HG02885 (cell line): ENCODE results near the gene BLOC1S5.

Experiments
- ATAC-seq: cut with Tn5 transposase; IDR thresholded peaks from one replicate; pipeline ENCODE4 v1.9.1; 2021; ENCODE audit warnings: mild to moderate bottlenecking; ENCODE audit not compliant: unreplicated experiment, poor library complexity

The BLOC1S5 gene, protein sequence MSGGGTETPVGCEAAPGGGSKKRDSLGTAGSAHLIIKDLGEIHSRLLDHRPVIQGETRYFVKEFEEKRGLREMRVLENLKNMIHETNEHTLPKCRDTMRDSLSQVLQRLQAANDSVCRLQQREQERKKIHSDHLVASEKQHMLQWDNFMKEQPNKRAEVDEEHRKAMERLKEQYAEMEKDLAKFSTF

GRCh38 chr6:8063761-8064637 is at the start of gene BLOC1S5:
BLOC1S5 (minus strand) TSS chr6:8064389; CDS start chr6:8064376, 13 bp downstream.
- peak; percentile 86 for ATAC-seq

DNA sequence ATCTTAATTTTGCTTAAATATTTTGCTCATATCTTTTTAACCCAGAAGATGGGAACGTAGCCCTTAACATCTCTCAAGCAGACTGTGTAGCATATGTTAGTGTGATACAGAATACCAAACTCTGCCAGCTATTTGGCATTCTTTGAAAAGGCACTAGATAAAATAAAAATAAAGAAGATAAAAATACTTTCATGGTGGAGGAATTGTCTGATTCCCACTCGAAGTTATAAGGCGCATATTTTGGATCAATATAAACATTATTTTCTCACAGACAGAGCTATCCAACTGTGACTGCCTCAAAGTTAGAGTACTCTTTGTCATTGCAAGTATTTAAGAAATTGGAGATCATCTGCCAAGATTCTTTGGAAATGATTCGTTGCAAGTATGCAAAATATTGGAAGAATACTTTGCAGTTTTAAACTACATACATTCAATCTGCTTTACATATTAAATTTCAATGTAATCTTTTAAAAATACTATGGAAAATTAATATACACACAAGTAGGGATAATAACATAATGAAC is 49.0 kb upstream of the BLOC1S5 start:
- no peak for ATAC-seq

DNA sequence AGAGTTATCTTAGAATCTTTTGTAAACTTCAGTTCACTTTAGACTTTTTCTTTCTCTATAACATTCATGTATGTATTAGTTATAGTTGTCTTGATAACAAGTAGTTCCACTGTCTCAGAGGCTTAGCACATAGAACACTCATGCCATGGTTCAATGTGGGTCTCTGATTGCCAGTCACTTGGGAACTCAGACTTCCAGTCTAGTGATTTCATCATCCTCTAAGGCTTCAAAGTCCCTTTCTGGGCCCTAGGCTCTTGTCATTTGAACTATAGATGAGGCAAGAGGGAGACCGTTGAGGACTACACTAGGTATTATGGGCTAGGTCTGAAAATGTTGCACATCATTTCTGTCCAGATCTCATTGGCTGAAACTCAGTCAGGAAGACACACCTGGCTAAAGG is 46.5 kb upstream of the BLOC1S5 start:
- ATAC-seq, result no peak

GRCh38 chr6:8110117-8110721 is 46.0 kb upstream of the BLOC1S5 start:
- ATAC-seq, result peak; percentile 60

GRCh38 chr6:8108759-8109539 is 44.8 kb upstream of the BLOC1S5 start:
- no peak for ATAC-seq

GRCh38 chr6:8108031-8108660 is 44.0 kb upstream of the BLOC1S5 start:
- no peak for ATAC-seq

- ATAC-seq, result no peak
Observed at GRCh38 chr6:8105791-8106190, 41.6 kb upstream of the BLOC1S5 start.

DNA sequence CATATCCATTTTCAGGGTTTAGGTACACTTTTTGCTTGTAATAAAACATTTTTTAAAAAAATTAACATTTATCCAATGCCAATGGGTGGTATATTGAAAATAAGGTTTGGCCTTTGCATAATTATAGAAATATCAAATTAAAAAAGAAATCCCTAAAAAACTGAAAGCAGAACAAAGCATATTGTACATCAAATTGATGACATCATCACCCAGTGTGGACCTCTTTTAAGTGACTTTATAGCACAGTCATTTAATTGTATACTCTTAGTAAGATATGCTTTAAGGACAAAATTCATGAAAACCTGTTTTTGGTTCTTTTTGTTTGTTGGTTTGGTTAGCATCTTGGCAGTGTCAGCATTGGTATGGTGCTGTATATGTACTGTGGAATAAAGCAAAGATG is 39.5 kb upstream of the BLOC1S5 start:
- ATAC-seq, result no peak

DNA sequence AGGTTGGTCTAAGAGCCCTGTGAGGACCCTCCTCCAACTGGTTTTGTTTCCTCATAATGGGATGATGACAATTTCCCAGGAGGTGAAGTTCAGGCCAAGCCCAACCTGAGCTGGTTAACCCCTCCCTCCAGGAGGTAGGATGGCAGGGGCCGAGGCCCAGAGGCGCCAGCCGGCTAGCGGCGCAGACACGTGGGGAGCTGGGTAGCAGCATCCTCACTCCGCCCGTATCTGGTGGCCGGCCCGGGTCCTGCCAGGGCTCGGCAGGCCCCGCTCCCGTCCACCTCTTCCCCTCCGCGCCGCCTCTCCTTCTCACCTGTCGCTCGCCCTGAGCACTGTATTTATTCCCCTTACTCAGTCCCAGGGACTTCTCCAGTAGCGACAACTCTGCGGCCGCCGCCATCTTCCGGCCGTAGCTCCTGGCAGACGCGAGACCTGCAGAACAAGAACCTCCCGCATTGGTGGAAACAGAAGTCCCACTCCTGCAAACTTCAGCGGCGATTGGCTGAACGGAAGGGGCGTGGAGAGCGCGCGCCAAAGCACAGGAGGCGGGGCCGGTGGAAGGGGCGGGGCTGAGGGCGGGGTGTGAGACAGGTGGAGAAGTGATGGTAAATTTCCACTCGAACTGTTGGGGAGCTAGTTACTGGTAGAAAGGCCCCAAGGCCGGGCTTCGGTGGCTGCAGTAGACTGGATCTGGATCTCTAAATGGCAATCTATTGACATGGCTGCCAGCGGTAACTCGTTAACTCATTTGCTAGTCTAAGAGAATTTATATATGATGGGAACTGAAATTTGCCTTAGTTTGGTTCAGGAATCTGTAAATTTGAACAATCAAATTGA is 38.2 kb upstream of the BLOC1S5 start, which contains the start of gene EEF1E1:
Gene EEF1E1, minus strand, starts transcription at position 427 of the 837 bp plus-strand sequence. Its CDS starts 27 bp downstream, at position 400.
- ATAC-seq, result peak; percentile 99

GRCh38 chr6:8100159-8100854 is 36.1 kb upstream of the BLOC1S5 start:
- no peak for ATAC-seq

GRCh38 chr6:8090650-8091049 is 26.5 kb upstream of the BLOC1S5 start:
- ATAC-seq, result no peak

DNA sequence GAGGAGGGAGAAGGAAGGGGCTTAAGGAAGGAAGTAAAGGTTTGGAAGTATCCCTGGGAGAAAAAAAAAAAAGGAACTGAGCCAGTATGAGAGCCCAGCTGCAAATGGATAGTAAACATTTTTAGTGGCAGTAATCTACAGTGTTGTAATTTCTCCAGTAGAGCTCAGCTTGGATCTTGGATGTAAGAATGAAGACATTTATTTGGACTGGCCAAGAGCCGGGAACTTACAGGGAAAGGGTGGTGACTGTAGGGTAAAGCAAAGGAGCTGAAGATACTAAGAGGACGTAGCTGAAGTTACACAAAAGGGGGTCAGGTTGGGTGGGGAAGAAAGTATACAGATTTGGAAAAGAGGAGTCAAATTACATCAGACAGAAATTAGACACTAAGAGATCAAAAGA is 24.7 kb upstream of the BLOC1S5 start:
- no peak for ATAC-seq

GRCh38 chr6:8087870-8088754 is 23.9 kb upstream of the BLOC1S5 start:
- ATAC-seq, result no peak

DNA sequence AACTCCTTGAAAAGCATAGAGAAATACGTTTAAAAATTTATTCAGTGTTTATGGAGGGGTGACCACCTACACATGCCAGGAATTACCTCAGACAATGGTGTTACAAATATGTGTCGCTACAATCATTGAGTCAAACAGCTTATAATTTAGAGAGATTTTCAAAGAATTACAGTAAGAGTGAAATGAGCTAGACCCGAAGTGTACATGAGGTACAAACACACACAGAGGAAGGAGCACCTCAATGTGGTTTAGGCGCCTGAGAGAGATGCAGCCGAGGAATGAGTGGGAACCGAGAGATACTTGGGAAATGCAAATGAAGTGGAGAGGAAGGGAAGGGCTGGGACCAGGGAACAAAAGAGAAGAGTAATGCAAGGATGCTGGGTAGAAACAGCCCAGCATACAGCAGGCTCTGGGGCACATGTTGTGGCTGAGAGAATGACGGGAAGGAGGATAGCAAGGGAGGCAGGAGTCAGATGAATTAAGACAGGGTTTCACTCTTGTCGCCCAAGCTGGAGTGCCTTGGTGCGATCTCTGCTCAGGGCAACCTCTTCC is 22.6 kb upstream of the BLOC1S5 start:
- no peak for ATAC-seq

GRCh38 chr6:8085053-8085511 is 20.9 kb upstream of the BLOC1S5 start:
- ATAC-seq, result no peak

DNA sequence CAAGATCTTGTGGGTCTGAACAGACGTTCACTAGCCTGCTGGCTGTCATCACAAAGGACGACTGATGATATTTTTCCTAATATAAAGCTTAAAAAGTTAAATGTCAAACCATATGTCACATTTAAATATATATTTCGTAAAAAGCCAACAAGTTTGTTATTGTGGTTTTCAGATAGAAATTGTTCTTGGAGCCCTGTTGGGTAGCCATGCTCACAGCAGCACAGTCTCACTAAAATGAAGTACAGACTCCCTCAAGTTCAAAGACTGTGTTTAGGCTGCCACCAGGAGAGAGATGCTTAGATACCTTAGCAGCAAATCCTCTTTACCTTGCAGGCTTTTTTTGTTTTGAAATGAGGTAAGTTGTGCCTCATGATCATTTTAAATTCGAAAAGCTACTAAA is 20.4 kb upstream of the BLOC1S5 start:
- no peak for ATAC-seq
